ENCODE measurements around the gene ARMC2.
"Not testable (repeated sequence)": the region's sequence is repeated elsewhere in the genome, so short reads cannot be mapped to it uniquely, and the experiment has no call there.

ARMC2 gene

DNA sequence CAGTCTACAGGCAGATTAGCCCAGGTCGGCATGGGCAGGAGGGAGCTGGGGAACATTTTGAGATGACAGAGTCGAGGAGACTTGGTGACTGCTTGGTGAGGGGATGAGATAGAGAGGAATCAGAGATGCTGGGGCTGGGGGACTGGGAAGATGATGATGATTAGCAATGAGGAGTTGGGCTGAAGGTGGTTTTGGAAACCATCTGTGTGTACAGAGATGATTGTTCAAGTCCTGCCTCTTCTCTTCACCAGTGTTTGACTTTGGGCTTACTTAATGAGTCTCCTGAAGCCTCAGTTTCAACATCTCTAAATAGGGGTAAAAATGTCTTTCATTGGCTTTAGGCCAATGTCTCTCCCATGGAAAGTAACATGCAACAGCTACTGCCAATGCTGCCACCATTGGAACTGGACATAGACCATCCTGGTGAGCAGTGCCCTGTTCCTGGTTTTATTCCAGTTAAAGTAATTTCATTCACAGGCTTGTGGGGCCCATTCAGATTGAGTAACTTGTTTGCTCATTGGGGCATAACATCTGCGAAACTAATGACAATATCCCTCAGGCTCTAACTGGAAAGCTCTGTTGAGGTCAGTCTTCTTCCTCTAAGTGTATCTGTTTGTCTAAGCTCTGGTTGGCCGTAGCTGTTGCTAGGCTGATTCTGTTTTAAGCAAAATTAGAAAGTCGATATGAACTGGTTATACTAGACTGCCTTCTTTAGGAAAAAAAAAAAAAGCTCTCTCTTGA is 99.1 kb downstream of the ARMC2 start:
- FAIRE-seq (no peak), DNase-seq (ENCODE audit: insufficient read length, low spot score) (no peak)

- no peak for FAIRE-seq
- DNase-seq (ENCODE audit: insufficient read length, low spot score): no peak
These were observed 100.0 kb downstream of the ARMC2 start for GRCh38 chr6:108948181-108948661.

GRCh38 chr6:108951351-108951953 is 103.2 kb downstream of the ARMC2 start:
- DNase-seq (ENCODE audit: insufficient read length, low spot score): no peak

GRCh38 chr6:108952776-108953486 is 104.7 kb downstream of the ARMC2 start:
- DNase-seq (ENCODE audit: insufficient read length, low spot score) (no peak), FAIRE-seq (no peak)

More at GRCh38 chr6:108951351-108951953, 103.2 kb downstream of the ARMC2 start:
- no peak for FAIRE-seq

- DNase-seq (ENCODE audit: insufficient read length, low spot score): no peak
- FAIRE-seq: no peak
These were observed 105.5 kb downstream of the ARMC2 start for GRCh38 chr6:108953681-108954080.

GRCh38 chr6:108955329-108955949 is 107.2 kb downstream of the ARMC2 start:
- no peak for DNase-seq (ENCODE audit: insufficient read length, low spot score)
- no peak for FAIRE-seq

DNA sequence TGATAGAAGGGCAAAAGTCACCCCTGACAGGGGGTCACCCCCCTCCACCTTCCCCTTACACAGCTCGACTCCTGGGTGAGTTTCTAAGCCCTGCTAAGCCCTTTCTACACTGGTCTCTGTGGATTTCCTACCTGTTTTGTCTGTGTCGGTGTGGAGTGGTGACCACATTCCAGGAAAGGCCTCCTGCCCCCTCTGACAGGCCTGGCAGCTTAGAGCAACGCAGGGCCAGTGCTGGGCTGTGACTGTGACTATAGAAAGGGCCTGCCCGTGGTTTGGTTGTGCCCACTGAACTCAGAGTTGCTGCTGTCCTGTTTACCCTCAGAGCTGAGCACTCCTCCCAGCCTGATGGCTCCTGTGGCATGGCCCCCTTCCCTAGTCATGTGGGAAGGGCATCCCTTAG is 109.0 kb downstream of the ARMC2 start:
- no peak for DNase-seq (ENCODE audit: insufficient read length, low spot score)
- no peak for FAIRE-seq

DNA sequence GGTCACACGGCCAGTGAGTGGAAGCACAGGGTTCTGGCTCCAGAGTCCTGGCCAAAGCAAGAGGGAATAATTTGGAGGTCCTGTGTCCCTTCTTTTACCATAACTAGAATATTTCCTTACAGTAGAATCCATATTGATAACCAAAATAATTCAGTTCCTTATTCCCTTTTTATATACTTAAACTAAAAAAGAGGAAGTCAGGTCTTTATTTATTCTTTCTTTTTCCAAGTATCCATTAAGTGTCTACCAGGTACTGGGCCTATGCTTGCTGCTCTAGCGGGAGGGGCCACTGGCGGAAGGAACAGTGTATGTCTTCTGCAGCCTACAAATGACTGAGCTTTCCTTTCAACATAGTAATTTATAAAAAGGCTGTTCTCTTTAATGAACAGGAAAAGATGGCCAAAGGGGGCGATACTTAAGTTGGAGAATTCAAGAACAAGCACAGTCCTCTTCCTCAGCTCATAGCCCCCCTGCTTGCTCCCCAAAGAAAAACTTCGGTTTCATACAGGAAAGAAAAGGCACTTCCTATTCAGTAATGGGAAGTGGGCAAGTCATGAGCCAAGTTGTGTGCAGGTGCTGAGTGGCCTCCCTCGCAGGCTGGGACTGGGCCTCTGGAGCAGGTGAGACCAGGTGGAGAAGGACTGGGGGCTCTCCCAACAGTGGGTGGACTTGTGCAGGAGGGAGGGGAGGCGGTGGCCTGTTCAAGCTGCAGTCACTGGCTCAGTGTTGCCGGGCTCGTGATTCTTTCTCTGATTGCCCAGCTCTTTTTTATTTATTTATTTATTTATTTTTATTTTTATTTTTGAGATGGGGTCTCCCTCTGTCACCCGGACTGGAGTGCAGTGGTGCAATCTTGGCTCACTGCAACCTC is 110.9 kb downstream of the ARMC2 start:
- DNase-seq (ENCODE audit: insufficient read length, low spot score) (no peak), FAIRE-seq (no peak)

GRCh38 chr6:108959972-108960582 is 111.9 kb downstream of the ARMC2 start:
- DNase-seq (ENCODE audit: insufficient read length, low spot score) (no peak), FAIRE-seq (no peak)

DNA sequence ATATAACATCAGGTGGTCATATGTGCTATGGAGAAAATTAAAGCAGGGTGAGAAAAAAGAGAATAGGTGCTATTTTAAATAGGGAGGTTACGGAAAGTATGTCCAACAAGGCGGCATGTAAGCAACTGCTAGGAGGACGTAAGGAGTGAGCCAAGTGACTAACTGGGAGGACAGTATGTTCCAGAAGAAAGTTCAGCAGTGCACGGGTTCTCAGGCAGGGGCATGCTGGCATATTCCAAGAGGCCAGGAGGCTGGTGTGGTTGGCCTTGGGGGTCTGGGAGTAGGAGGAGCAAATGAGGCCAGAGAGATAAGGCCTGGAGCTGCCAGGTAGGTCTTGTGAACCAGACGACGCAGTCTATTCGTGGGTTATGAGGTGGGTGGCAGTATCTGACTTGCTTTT is 112.4 kb downstream of the ARMC2 start:
- FAIRE-seq (no peak), DNase-seq (ENCODE audit: insufficient read length, low spot score) (no peak)

DNA sequence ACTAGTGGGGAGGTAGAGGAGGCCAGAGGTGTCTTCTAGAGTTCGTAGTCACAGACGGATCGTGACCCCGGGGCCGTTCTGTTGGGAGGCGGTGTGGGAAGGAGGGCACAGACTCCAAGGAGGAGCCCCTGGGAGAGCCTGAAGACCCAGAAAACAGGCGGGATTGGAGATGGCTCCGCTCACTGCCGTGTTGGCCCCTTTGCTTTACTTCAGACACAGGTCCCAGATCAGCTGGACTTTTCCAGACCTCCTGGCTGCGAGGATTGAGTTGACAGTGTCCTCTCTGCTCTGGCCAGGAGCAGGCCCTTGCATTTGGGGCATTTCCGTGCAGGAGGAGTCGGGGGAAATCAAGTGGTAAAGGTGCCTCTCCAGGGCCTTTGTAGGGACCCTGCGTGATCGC is 112.9 kb downstream of the ARMC2 start:
- FAIRE-seq (no peak), DNase-seq (ENCODE audit: insufficient read length, low spot score) (no peak)

DNA sequence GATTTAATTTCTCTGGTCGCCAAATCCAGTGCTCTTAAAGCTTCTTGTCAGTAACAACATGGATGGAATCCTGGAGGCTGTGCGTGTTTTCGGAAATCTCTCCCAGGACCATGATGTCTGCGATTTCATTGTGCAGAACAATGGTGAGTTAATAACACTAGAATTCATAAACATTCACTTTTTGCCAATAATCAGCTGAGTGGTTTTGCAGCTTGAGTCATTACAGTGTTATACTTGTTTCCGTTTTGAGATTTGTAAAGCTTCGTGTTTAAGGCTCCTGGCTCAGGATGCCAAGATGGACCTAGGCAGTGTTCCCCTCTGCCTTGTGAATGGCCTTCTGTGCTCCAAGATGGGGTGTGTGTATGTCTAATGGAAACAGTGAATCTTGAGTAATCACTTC is 113.8 kb downstream of the ARMC2 start:
- FAIRE-seq: no peak
- no peak for DNase-seq (ENCODE audit: insufficient read length, low spot score)

GRCh38 chr6:108966251-108966650 is 118.0 kb downstream of the ARMC2 start:
- DNase-seq (ENCODE audit: insufficient read length, low spot score) (no peak), FAIRE-seq (no peak)

- DNase-seq (ENCODE audit: insufficient read length, low spot score): peak; percentile 60
- peak; percentile 9 for FAIRE-seq
These were observed 118.9 kb downstream of the ARMC2 start for GRCh38 chr6:108966855-108967755.

DNA sequence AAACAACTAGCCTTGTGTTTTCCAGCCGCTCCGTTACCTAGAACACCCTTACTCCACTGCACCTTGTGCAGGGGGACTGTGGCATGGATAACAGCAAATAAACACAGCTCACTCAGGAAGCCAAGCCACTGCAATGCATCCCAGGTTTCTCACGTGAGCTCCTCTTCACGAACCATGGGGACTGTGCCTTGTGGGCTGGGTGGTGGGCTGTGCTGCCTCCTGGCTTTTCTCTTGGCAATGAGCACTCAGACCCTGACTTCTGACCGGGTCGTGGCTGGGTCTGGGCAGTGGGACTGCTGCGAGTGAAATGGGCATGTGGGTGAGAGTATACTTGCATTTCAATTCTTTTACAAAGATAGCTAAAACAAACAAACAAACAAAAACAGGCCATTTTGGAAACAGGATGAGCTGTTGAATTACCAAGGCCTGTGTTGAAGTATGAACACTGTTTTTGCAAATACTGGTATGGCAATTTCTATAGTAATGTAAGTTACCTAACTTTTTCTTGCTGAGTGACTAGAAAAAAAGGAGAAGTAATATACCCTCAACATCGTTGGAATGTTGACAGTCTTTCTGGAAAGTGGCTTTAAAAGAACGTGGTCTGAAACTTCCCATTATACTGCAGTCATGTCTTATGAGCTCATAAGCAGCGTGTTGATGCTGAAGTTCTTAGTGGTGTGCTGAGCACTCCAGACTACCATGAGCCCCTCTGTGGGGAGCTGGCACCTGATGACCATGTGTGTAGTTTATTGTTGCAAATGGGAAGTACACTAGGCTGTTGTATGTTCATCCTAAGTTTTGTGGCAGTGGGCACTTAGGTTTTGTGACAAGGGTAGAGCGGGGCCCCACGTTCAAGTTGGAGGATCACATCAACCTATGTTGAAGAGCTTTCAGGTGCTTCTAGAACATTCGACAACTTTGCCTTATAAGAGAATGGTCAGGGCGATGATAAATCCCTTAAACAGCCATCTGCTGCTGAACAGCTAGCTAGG is 120.4 kb downstream of the ARMC2 start:
- no peak for DNase-seq (ENCODE audit: insufficient read length, low spot score)
- no peak for FAIRE-seq

DNA sequence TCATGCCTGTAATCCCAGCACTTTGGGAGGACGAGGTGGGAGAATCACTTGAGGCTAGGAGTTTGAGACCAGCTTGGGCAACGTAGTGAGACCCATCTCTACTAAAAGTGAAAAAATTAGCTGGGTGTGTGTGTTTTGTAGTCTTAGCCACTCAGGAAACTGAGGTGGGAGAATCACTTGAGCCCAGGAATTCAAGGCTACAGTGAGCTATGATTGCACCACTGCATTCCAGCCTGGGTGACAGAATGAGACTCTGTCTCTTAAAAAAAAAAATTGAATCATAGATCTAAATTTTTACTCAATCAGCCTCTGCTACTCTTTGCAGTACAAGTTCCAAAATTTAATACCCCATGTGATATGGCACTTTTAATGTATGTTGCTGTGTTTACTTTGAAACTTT is 121.6 kb downstream of the ARMC2 start:
- no peak for FAIRE-seq
- DNase-seq (ENCODE audit: insufficient read length, low spot score): no peak

GRCh38 chr6:108974201-108974600 is 126.0 kb downstream of the ARMC2 start:
- no peak for DNase-seq (ENCODE audit: insufficient read length, low spot score)
- no peak for FAIRE-seq

GRCh38 chr6:108978638-108979037 is 130.4 kb downstream of the ARMC2 start:
- not testable (repeated sequence) for DNase-seq (ENCODE audit: insufficient read length, low spot score); FAIRE-seq
